Adipocyte (in vitro differentiated cells): ENCODE measurements around the gene CPSF3.
"Not testable (repeated sequence)": the region's sequence is repeated elsewhere in the genome, so short reads cannot be mapped to it uniquely, and the experiment has no call there.

Experiments
- DNase-seq: peaks from one replicate; pipeline ENCODE4 v3.0.0-alpha.2; 2015; ENCODE audit warnings: low read depth
- H3K27me3 ChIP-seq: replicated peaks from 2 replicates; pipeline ENCODE4 v1.7.0; 2013; ENCODE audit warnings: mild to moderate bottlenecking, low read length, moderate library complexity; ENCODE audit not compliant: control insufficient read depth, insufficient read depth
- H3K36me3 ChIP-seq: 2 replicates; pipeline ENCODE4 v1.7.0; 2013; ENCODE audit warnings: low read length, mild to moderate bottlenecking, moderate library complexity; ENCODE audit not compliant: control insufficient read depth, insufficient read depth, severe bottlenecking
- H3K4me1 ChIP-seq: 2 replicates; pipeline ENCODE4 v1.7.0; 2013; ENCODE audit warnings: mild to moderate bottlenecking, low read length, moderate library complexity; ENCODE audit not compliant: control insufficient read depth, insufficient read depth
- H3K4me3 ChIP-seq: 2 replicates; pipeline ENCODE4 v1.7.0; 2013; ENCODE audit warnings: mild to moderate bottlenecking, low read length, moderate library complexity
- H3K9ac ChIP-seq: 2 replicates; pipeline ENCODE4 v1.7.0; 2013; ENCODE audit warnings: mild to moderate bottlenecking, low read length, moderate library complexity
- H3K9me3 ChIP-seq: 2 replicates; pipeline ENCODE4 v1.7.0; 2013; ENCODE audit warnings: mild to moderate bottlenecking, low read length, moderate library complexity; ENCODE audit not compliant: control insufficient read depth

Gene CPSF3

DNA sequence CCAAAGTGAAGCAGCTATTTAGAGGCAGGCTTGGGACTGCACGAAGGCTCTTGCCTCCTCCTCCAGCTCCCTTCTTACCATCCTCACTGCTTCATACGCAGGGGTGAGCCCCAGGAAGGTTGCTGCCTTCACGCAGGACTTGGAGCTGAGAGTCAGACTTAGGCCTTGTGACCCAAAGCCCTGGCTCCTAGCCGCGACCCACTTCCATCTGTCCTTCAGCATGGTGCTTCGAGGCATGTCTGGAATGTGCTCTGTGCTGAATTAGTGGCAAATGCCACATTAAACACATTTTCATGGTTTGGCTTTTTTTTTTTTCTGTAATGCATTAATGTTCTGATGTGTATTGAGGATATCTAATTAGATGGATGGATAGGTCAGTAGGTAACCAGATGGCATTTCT, 37.6 kb upstream of the CPSF3 start:
- Histone ChIP-seq H3K9ac (no peak overlapping the region), H3K36me3 (peaks cover 24% of the 10 kb centered on the region), H3K27me3 (no peaks in the 10 kb centered on the region), H3K4me3 (no peak overlapping the region), H3K9me3 (no peaks in the 10 kb centered on the region), H3K4me1 (peaks cover 22% of the 10 kb centered on the region)
- DNase-seq: no peak

DNA sequence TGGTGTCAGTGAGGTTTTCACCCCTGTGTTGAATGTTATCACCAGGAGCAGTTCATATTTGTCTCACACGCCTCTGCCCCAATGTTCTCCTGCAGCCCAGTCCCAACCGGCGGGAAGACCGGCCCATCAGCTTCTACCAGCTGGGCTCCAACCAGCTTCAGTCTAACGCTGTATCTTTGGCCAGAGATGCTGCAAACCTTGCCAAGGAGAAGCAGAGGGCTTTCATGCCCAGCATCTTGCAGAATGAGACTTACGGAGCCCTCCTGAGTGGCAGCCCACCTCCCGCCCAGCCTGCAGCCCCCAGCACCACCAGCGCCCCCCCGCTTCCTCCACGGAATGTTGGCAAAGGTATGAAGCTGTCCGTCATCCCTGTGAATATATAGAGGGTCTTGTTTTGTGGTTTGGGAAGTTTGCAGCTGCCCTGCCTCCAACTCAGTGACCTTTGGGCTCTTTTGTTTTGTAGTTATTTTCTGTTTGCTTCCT, 35.2 kb upstream of the CPSF3 start:
- no peaks in the 10 kb centered on the region for H3K27me3 ChIP-seq
- H3K9me3 ChIP-seq: no peaks in the 10 kb centered on the region
- H3K36me3 ChIP-seq: peaks cover 23% of the 10 kb centered on the region
- H3K4me3 ChIP-seq: no peak overlapping the region
- no peak overlapping the region for H3K9ac ChIP-seq
- no peak for DNase-seq
- H3K4me1 ChIP-seq: peaks cover 22% of the 10 kb centered on the region

DNA sequence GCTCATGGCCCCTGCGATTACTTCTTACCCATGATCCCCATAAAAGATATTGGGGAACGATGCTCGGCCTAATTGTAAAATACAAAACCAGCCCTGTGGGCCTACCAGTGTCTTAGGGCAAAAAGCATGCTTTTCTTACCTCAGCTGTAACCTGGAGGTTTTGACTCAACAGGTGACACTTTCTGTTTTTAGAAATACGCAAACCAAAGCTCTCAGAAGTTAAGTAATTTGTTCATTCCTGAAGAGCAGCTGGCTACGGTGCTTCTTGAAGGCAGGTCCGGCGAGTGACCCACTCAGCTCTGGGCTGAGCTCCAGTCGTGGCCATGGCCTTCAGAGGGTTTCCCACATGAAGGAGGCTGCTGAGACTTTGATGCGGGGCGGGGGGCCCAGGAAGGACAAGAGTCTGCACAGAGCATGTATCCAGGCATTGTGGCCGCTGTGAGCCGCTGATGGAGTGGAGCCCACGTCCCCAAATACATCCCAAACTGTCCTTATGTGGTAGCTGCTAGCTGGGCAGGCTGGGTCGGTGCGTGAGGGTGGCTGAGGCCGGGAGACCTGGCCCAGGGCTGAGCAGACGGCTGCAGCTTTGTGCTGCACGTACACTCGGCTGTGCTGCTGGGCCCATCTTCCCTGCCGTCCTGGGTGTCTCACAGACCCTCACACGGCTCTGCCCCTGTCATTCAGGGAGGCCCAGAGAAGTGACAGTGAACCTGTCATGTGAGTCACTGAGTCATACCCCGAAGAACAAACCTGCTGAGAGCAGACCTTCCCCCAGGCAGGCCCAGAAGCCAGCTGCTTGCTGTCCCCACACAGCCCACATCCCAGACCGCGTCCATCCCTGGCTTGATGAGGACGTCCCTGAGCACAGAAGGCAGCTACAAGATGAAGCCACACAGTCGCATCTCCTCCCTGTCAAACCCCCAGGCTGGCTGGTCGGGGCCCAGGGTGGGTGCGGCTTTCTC, 34.2 kb upstream of the CPSF3 start:
- Histone ChIP-seq H3K4me1 (peaks cover 23% of the 10 kb centered on the region), H3K9ac (no peak overlapping the region), H3K27me3 (no peaks in the 10 kb centered on the region), H3K4me3 (no peak overlapping the region), H3K36me3 (peaks cover 20% of the 10 kb centered on the region), H3K9me3 (no peaks in the 10 kb centered on the region)
- no peak for DNase-seq

DNA sequence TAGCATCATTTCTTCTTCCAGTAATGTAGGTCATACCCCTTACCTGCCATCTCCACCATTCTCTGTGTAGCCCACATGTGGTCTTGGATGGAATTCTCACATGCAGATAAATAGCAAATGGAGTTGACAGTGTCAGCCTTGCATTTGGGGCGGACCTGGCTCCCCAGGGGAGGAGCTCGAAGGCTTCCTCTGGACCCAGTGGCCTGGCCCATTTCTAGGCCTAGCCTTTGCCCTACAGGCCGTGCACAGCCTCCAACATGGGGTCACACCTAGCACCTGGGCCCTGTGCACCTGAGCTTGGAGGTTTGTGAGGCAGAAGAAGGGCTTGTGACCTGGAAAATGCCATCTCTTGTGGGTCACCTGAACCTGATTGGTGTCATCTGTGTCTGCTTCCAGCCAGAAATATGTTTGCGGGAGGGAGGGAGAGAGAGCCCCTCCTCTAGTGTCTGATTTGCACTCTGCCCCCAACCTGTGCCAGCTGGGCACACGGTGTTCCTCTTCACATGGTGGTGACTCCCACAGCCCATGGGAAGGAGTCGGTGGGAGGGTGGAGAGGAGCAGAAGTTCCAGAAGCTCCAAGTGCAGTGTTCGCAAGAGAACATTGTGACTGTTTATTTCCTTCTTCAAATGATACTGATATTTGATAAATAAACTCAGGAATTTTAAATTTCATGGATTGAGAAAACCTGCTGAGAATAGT, 33.2 kb upstream of the CPSF3 start:
- H3K4me3 ChIP-seq: no peak overlapping the region
- no peaks in the 10 kb centered on the region for H3K27me3 ChIP-seq
- DNase-seq: no peak
- peaks cover 23% of the 10 kb centered on the region for H3K4me1 ChIP-seq
- no peaks in the 10 kb centered on the region for H3K9me3 ChIP-seq
- H3K9ac ChIP-seq: no peak overlapping the region
- H3K36me3 ChIP-seq: peaks cover 26% of the 10 kb centered on the region

DNA sequence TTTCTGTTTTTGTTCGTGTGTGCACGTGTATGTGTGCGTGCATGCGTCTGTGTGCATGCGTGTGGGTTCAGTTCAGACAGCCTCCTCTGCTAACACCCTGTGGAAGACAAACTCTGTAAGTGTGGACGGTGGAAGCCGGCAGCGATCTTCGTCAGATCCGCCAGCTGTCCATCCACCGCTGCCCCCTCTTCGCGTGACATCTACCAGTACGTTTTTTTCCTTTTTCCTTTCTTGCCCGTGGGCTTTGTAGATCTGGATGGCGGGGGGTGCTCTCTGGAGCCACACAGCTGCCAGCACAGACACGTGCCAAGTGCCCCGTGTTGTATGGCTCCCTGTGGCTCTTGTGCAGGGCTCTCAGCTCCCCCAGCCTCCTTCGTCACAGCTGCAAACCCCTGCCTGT, 32.5 kb upstream of the CPSF3 start:
- DNase-seq: no peak
- Histone ChIP-seq H3K9ac (no peak overlapping the region), H3K9me3 (no peaks in the 10 kb centered on the region), H3K4me1 (peaks cover 23% of the 10 kb centered on the region), H3K27me3 (no peaks in the 10 kb centered on the region), H3K36me3 (peaks cover 26% of the 10 kb centered on the region), H3K4me3 (no peak overlapping the region)

DNA sequence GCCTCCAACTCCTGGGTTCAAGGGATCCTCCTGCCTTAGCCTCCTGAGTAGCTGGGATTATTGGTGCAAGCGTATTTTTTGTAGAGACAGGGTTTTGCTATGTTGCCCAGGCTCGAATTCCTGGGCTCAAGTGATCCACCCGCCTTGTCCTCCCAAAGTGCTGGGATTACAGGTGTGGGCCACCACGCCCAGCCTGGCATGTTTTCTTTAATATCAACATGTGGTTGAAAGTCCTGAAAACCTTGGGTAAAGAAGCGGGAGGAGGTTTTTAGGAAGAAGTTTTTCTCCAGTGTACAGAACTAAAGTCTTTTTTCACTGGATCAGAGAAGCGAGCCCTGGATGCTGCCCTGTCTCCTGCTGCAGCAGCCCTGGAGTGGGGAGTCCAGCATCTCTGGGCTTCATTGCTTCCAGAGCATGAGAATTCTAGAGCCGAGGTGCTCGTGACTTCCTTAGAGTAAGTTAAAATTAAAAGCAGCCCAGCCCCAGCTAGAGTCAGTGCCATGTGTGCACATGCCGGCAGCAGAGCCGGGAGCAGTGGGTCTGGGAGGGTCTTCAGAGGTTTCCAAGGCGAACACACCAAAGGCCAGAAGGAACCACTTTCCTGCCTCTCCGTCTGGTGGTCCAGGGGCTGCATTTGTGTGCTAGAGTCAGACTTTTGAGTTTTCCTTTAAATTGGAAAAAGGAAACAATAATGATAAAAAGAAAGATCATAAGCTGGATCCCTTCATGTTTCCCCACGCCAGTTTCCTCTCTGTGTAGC, 31.3 kb upstream of the CPSF3 start:
- peaks cover 30% of the 10 kb centered on the region for H3K36me3 ChIP-seq
- peaks cover 22% of the 10 kb centered on the region for H3K4me1 ChIP-seq
- no peaks in the 10 kb centered on the region for H3K27me3 ChIP-seq
- peak overlapping the region; percentile 65 for H3K9ac ChIP-seq
- no peak for DNase-seq
- no peaks in the 10 kb centered on the region for H3K9me3 ChIP-seq
- no peak overlapping the region for H3K4me3 ChIP-seq

DNA sequence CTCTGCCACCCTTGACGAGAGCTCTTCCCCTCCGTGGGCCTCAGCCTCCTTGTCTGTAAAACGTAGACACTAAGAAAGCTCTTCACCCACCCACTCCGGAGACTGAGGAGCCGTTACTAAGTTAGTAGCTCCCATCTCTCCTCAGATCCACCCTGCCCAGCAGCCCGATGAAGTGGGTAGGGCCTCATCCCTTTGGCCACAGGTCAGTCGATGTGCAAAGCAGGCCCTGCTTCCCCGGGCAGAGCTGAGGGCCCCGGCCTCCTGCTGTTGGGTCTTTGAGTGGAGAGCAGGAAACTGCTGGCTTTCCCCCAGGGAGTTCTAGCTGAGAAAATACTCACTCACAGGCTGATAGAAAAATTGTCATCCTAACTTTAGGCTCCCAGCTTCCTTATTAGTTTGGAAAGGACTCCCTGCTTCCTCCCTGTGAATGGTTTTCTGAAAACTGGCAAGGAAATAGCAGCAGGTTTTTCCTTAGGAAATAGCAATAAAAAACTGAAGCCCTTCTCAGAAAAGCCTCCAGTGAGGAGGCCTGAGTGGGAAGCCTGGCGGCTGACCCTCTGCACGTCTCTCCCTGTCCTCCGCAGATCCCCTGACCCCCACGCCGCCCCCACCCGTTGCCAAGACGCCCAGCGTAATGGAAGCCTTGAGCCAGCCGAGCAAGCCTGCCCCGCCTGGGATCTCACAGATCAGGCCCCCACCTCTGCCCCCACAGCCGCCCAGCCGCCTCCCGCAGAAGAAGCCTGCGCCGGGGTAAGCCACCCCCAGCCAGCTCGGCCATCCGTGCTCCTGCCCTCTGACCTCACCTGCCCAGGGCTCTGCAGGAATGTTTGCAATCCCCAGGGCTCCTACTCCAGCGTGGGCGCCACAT, 30.3 kb upstream of the CPSF3 start:
- peaks cover 30% of the 10 kb centered on the region for H3K36me3 ChIP-seq
- H3K4me1 ChIP-seq: peaks cover 15% of the 10 kb centered on the region
- DNase-seq: no peak
- H3K4me3 ChIP-seq: no peak overlapping the region
- no peaks in the 10 kb centered on the region for H3K9me3 ChIP-seq
- H3K9ac ChIP-seq: peak overlapping the region; percentile 65
- H3K27me3 ChIP-seq: no peaks in the 10 kb centered on the region

DNA sequence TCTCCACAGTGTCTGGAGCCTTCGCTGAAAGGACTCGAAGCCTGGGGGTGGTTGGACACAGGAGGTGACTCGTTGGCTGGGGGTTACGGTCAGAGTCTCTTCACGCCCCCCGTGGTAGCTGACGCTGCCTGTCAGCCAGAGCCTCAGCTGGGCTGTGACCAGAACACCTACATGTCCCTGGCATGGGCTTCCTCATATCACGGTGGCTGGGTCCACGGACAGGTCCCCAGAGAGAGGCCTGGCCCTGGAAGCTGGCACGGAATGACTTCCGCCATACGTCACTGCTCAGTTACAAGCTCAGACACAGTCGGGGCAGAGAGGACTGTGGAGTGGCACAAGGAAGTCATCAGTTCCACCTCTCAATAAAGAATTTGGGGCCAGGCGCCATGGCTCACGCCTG, 28.6 kb upstream of the CPSF3 start:
- Histone ChIP-seq H3K9me3 (no peaks in the 10 kb centered on the region), H3K27me3 (no peaks in the 10 kb centered on the region), H3K4me1 (peaks cover 21% of the 10 kb centered on the region), H3K4me3 (no peak overlapping the region), H3K36me3 (peaks cover 26% of the 10 kb centered on the region), H3K9ac (no peak overlapping the region)
- no peak for DNase-seq

DNA sequence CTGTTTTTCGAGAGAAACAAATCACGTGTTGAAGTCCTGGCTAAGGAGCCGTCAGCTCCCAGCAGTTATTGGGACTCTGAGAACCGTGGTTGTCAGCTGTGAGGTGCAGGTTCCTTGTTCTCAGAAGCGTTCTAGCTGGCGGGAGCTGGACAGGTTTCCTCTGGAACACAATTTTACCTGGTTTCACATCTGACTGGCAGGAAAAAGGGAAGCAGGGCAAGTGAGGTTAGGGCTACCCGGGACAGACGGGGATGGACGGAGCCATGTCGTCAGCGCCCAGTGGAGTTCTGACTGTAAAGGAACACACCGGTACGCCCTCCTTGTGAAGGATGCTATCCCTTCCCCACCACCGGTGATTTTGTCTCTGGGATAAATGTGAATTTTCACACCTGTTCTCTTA, 26.3 kb upstream of the CPSF3 start:
- no peak overlapping the region for H3K9ac ChIP-seq
- peaks cover 24% of the 10 kb centered on the region for H3K36me3 ChIP-seq
- no peak for DNase-seq
- no peaks in the 10 kb centered on the region for H3K9me3 ChIP-seq
- H3K4me3 ChIP-seq: no peak overlapping the region
- H3K4me1 ChIP-seq: peaks cover 21% of the 10 kb centered on the region
- no peaks in the 10 kb centered on the region for H3K27me3 ChIP-seq

DNA sequence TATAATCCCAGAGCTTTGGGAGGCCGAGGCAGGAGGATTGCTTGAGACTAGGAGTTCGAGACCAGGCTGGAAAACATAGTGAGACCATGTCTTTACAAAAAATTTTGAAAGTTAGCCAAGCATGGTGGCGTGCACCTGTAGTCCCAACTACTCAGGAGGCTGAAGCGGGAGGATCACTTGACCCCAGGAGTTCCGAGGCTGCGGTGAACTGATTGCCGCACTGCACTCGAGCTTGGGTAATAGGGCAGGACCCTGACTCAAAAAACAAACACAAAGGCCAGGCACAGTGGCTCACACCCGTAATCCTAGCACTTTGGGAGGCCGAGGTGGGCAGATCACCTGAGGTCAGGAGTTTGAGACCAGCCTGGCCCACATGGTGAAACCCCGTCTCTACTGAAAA, 25.2 kb upstream of the CPSF3 start:
- not testable (repeated sequence) for DNase-seq
- peaks cover 33% of the 10 kb centered on the region for H3K36me3 ChIP-seq

More for the DNA sequence above, 25.2 kb upstream of the CPSF3 start:
- H3K27me3 ChIP-seq, H3K4me3 ChIP-seq, H3K9me3 ChIP-seq, H3K9ac ChIP-seq: not testable (repeated sequence)
- peaks cover 14% of the 10 kb centered on the region for H3K4me1 ChIP-seq
